Measurements from ENCODE around the gene ARSB. TPM values are rescaled to one million over a fixed set of nuclear protein-coding genes. Genes with fewer than 3 reads are reported as not detected.

ARSB gene
- total and polyA plus RNA-seq, 9 of the 15 experiments (the other 6 are each of a cell fraction or from before 2014, with no cell fraction given): 0.52 to 4.6 (median 2.4) TPM

- DNase-seq (ENCODE audit: extremely low read depth in 1 of 4, low spot score in 3 of 4): no peak
- BruUV-seq (replicated peaks): no TSS peak
- intact Hi-C loops (cut with micrococcal nuclease): no loop called here
- no peak for FAIRE-seq
- CTCF ChIA-PET (ENCODE audit: low intra/inter-chr PET ratio): no interaction called here
- Histone ChIP-seq H3K9me1 (ENCODE audit: control insufficient read depth, insufficient read depth, low read length) (no peaks in the 10 kb centered on the region), H3K27me3 (ENCODE audit: control insufficient read depth in 2 of 2, insufficient read depth in 2 of 2, low read length in 2 of 2) (peaks cover 6 to 14% of the 10 kb centered on the region in 2 experiments), H3K27ac (ENCODE audit: extremely low read depth, low read depth, low read length) (no peak overlapping the region), H3K9ac (ENCODE audit: insufficient read depth in 1 of 2, low read depth in 2 of 2, low read length in 2 of 2) (no peak overlapping the region), H3K4me1 (replicated peaks in 1 of 2; ENCODE audit: control insufficient read depth in 2 of 2, insufficient read depth in 2 of 2, low read length in 2 of 2) (no peaks in the 10 kb centered on the region; a peak in 1 of 5 replicates), H2AFZ (ENCODE audit: low read depth, low read length) (no peak overlapping the region), H4K20me1 (replicated peaks; ENCODE audit: control insufficient read depth, insufficient read depth, low read length) (no peaks in the 10 kb centered on the region), H3K4me2 (ENCODE audit: insufficient read depth, low read length) (no peak overlapping the region), H3K9me3 (replicated peaks; ENCODE audit: control insufficient read depth, insufficient read depth, low read depth, low read length) (no peaks in the 10 kb centered on the region), H3K4me3 (no peak overlapping the region), H3K36me3 (ENCODE audit: control insufficient read depth, insufficient read depth, low read length) (no peaks in the 10 kb centered on the region), H3K79me2 (ENCODE audit: control insufficient read depth, insufficient read depth, low read length) (no peaks in the 10 kb centered on the region)
- POLR2A ChIA-PET: interaction anchor here (2.5 kb wide), 1 partner anchor 12 kb away, joined by 10 read pairs; no protein-coding TSS in a partner anchor
- WGBS (ENCODE audit: insufficient coverage, low coverage, missing lambda C conversion rate): 8% methylated on average over 5 of the region's 5 CpGs
- in situ Hi-C loops (cut with MboI): no loop called here
- ATAC-seq: no peak
- no peak for TF ChIP-seq CUX1 (CRISPR knock-in tag; IDR thresholded peaks at IDR 0.05)
- TF ChIP-seq ZNF146 (CRISPR knock-in tag; IDR thresholded peaks at IDR 0.05; ENCODE audit: unreplicated experiment): no peak
- TF ChIP-seq SNRNP70 (optimal IDR thresholded peaks at IDR 0.05; ENCODE audit: low read depth, low read length): no peak
- TF ChIP-seq OTX1 (CRISPR knock-in tag; IDR thresholded peaks at IDR 0.05): no peak
- TF ChIP-seq NCOA1 (IDR thresholded peaks at IDR 0.05; ENCODE audit: low read depth): no peak
- no peak for TF ChIP-seq ELK1 (CRISPR knock-in tag; IDR thresholded peaks at IDR 0.05)
- no peak for TF ChIP-seq HDAC1 (IDR thresholded peaks at IDR 0.05)
- TF ChIP-seq THRB (CRISPR knock-in tag; conservative IDR thresholded peaks at IDR 0.05): no peak
- no peak for TF ChIP-seq CREB1 (IDR thresholded peaks at IDR 0.05)
- TF ChIP-seq CREB1 (CRISPR knock-in tag; IDR thresholded peaks at IDR 0.05): no peak
- TF ChIP-seq KHSRP (IDR thresholded peaks at IDR 0.05): no peak
- TF ChIP-seq NFXL1 (CRISPR knock-in tag; IDR thresholded peaks at IDR 0.05): no peak
- TF ChIP-seq ZNF512 (tag; IDR thresholded peaks at IDR 0.05): no peak
- TF ChIP-seq NFE2 (IDR thresholded peaks at IDR 0.05; ENCODE audit: low read depth): no peak
These were observed 173.8 kb downstream of the ARSB start for GRCh38 chr5:78811121-78811817.

Measured in K562 (cell line).